BJ (cell line): Measurements from ENCODE around the gene SLC1A3. TPM values are rescaled to one million over a fixed set of nuclear protein-coding genes. Genes with fewer than 3 reads are reported as not detected.

Experiments
- CTCF ChIA-PET: fragments of 350-600 bp; formaldehyde crosslinking; extraction: SDS; loops from one replicate; lab custom pipeline; 2021; ENCODE audit warnings: antibody characterized with exemption, inconsistent platforms; lab: Yijun Ruan, JAX
- POLR2A ChIA-PET: fragments of 300-600 bp; sonication (Branson Sonifier 250); formaldehyde crosslinking; extraction: SDS; loops from one replicate; lab custom pipeline; 2021; ENCODE audit warnings: antibody characterized with exemption; lab: Charles Lee
- DNase-seq: peaks from one replicate; pipeline ENCODE4 v3.0.0-alpha.2; 2011; ENCODE audit warnings: low read depth
- H3K27me3 ChIP-seq: 2 replicates; pipeline ENCODE4 v1.6.0; 2011; ENCODE audit warnings: low read length; ENCODE audit not compliant: control insufficient read depth, insufficient read depth
- H3K36me3 ChIP-seq: 2 replicates; pipeline ENCODE4 v1.5.1; 2011; ENCODE audit warnings: low read length; ENCODE audit not compliant: control insufficient read depth, insufficient read depth
- H3K4me3 ChIP-seq: 2 replicates; pipeline ENCODE4 v1.5.1; 2011; ENCODE audit warnings: low read depth, mild to moderate bottlenecking, control low read depth, low read length
- polyA plus RNA-seq: library from polyadenylated mRNA; depleted of rRNA; stranded (reverse); fragments of >200 nt; gene quantifications from 2 replicates; pipeline ENCODE4 v1.2.3, GENCODE V29; 2011
- TF ChIP-seq, protein P1 (sequence below): IDR thresholded peaks from 2 replicates; pipeline ENCODE4 v1.5.1; 2011; ENCODE audit warnings: low read depth, mild to moderate bottlenecking, control low read depth, inconsistent platforms, low read length, moderate library complexity; ENCODE audit not compliant: insufficient read depth

Gene SLC1A3
- polyA plus RNA-seq, 1 experiment: 0.54 TPM

DNA sequence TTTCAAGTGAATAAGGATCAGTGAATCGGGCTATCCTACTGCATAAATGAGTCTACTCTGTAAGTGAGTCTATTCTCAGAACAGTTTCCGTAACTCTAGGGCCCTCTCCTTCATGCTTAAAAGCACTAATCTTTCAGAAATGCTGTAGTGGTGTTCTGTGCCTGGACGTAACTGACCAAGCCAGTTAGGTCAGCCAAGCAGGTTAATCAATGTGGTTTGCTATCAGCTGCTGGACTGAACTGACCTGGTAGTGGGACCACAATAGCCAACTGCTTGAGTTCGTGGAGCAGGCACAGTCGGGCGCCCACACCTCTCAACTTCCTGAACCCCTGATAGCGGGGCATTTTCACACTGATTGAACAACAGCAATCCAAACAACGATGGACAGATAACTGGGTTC, 6.8 kb downstream of the SLC1A3 start:
- DNase-seq: no peak
- Histone ChIP-seq H3K27me3 (no peaks in the 10 kb centered on the region; the same call in 1 of the 2 replicates), H3K4me3 (no peak overlapping the region), H3K36me3 (no peaks in the 10 kb centered on the region)
- ChIA-PET POLR2A (no interaction called here), CTCF (interaction anchor here (0.7 to 1.3 kb wide), 2 partner anchors 51 to 64 kb away, joined by 3 read pairs; no protein-coding TSS in a partner anchor)
- TF ChIP-seq, protein P1, sequence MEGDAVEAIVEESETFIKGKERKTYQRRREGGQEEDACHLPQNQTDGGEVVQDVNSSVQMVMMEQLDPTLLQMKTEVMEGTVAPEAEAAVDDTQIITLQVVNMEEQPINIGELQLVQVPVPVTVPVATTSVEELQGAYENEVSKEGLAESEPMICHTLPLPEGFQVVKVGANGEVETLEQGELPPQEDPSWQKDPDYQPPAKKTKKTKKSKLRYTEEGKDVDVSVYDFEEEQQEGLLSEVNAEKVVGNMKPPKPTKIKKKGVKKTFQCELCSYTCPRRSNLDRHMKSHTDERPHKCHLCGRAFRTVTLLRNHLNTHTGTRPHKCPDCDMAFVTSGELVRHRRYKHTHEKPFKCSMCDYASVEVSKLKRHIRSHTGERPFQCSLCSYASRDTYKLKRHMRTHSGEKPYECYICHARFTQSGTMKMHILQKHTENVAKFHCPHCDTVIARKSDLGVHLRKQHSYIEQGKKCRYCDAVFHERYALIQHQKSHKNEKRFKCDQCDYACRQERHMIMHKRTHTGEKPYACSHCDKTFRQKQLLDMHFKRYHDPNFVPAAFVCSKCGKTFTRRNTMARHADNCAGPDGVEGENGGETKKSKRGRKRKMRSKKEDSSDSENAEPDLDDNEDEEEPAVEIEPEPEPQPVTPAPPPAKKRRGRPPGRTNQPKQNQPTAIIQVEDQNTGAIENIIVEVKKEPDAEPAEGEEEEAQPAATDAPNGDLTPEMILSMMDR: no peak

DNA sequence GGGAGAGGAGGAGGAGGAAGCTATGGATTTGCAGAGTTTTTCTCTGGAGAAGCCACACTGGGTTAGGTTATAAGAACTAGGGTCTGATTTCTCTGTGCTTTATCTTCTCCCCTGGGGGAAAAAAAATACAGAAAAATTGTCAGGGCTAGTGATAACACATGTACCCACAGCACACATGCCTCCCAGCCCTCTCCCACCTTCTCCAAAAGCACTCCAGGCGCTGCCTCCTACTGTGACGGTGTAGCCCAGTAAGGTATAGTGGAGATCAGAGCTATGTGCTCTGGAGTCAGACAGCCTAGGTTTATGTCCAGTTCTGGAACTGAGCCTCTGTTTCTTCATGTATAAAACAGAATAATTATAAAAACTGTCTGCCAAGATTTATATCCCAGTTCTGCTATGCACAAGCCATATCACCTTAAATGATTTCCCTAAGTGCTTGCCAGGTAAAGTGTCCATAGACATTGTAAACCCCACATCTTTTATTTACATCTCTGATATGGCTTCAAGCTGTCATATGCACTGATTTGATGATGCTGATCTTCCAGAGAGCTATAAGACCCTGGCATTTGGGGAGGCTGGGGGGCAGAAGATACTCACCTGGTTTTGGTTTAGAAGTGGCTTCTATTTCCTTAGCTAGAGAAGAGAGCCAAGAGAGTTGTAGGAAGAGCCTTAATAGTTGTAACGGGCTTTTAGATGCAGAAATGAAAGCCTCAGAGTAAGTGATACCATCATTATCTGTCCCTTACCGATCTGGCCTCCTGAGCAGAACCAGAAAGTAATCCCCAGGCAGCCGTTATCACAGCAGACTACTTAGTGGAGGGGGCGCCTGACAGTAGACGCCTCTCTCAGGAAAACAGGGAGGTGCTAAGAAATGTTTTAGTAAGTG, 7.6 kb downstream of the SLC1A3 start:
- H3K36me3 ChIP-seq: no peaks in the 10 kb centered on the region
- DNase-seq: no peak
- TF ChIP-seq, protein P1: no peak
- POLR2A ChIA-PET: no interaction called here
- no peak overlapping the region for H3K4me3 ChIP-seq
- H3K27me3 ChIP-seq: no peaks in the 10 kb centered on the region; the same call in 1 of the 2 replicates
- CTCF ChIA-PET: interaction anchor here (1.3 kb wide), 1 partner anchor 65 kb away, joined by 3 read pairs; no protein-coding TSS in a partner anchor

DNA sequence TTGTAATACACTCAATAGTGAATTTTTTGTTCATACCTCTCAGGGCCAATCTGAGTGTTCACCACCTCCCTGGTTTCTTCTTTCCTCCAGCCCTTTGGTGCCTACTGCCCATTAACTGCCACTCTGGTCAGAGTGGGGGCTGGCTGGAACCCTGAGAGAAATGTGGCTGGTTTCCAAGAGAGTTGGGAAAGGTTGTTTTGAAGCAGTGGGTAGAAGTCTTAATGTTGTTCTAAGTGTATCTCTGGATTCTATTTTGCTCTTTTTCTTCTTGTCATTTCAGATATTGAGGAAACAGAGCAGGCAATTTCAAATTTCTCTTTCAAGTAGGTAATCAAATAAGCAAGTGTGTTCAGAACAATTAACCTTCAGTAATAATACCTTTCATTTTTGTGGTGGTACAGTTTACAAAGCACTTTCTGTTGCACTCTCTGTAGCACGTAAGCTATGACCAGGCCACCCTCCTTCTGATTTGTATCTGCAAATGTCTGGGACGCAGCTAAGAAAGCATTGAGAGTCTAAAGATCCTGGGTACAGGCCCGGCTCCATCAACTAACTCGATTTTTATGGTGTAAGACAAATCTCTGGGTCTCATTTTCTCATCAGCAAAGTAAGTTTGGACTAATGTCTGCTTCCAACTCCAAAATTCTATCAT, 8.4 kb downstream of the SLC1A3 start:
- ChIA-PET CTCF (no interaction called here), POLR2A (no interaction called here)
- TF ChIP-seq, protein P1: no peak
- H3K36me3 ChIP-seq: no peaks in the 10 kb centered on the region
- DNase-seq: no peak
- H3K27me3 ChIP-seq: no peaks in the 10 kb centered on the region
- H3K4me3 ChIP-seq: no peak overlapping the region

DNA sequence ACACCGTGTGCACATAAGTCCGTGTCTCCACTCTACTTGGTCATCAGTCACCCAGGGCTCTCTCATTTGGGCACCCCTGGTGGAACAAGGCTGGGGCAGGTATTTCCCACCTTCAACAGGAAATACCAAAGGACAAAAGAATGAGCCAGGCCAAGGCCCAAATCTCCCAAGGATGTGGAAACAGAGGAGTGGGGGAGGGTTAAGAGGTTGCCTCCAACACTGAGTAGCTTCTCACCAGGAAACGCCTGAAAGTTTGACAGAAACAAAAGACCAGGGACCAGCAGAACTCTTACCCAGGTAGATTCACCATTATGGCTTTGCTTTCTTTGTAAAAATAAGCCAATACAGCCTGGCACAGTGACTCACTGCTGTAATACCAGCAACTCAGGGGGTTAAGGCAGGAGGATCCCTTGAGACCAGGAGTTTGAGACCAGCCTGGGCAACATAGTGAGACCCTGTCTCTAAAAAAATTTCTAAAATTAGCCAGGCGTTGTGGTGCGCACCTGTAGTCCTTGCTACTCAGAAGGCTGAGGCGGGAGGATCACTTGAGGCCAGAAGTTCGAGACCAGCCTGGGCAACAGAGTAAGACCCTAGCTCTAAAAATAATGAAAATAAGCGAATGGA, 12.7 kb downstream of the SLC1A3 start:
- TF ChIP-seq, protein P1: no peak
- no peaks in the 10 kb centered on the region for H3K36me3 ChIP-seq
- no peak for DNase-seq
- no peak overlapping the region for H3K4me3 ChIP-seq
- ChIA-PET CTCF (no interaction called here), POLR2A (no interaction called here)
- 0 out of 2 replicates have a peak, but pooled peaks cover under 1% of the 10 kb centered on the region for H3K27me3 ChIP-seq

DNA sequence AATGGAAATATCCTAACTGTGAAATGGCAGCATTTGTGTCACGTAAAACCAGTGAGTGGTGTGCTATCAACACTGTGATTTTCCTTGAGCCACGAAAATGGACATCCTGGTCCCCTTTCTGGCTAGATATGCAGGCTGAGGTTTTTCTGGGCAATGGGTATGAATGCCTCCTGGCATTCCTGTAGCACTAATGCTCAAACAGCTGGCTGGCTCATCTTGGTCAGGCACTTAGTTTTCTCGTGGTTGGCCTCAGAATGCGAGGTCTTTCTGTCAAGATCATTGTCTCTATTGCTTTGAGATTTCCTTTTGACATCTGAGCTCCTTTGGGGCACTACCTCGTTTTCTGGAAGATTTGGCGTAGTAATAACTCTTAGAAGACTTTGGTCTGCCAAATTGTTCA, 15.6 kb downstream of the SLC1A3 start:
- ChIA-PET POLR2A (no interaction called here), CTCF (no interaction called here)
- no peak overlapping the region for H3K4me3 ChIP-seq
- H3K36me3 ChIP-seq: no peaks in the 10 kb centered on the region
- DNase-seq: no peak
- TF ChIP-seq, protein P1: no peak
- H3K27me3 ChIP-seq: peaks cover 2% of the 10 kb centered on the region; the same call in 1 of the 2 replicates
